SK-N-SH treated with all-trans-retinoic acid at 6 μM for 48 hours (cell line): ENCODE data around the gene ATP6V0E1.

Experiments used
- ATAC-seq: fragments of 200-7000 bp; cut with Tn5 transposase; 3 replicates; pipeline ENCODE4 v1.9.1; 2020; ENCODE audit warnings: mild to moderate bottlenecking, moderate library complexity
- ARNTL ChIP-seq: fragments of 450-650 bp; formaldehyde crosslinking; IDR thresholded peaks from 2 replicates; pipeline ENCODE4 v1.5.0; 2020; ENCODE audit warnings: low read depth, mild to moderate bottlenecking, moderate library complexity, borderline replicate concordance
- BACH2 ChIP-seq: fragments of 250-450 bp; sonication (Bioruptor Pico); IDR thresholded peaks from 2 replicates; pipeline ENCODE4 v1.9.0; 2021; ENCODE audit warnings: mild to moderate bottlenecking, borderline replicate concordance
- CSDC2 ChIP-seq: fragments of 250-450 bp; sonication (Bioruptor Pico); IDR thresholded peaks from 2 replicates; pipeline ENCODE4 v1.5.0; 2020; ENCODE audit warnings: mild to moderate bottlenecking, moderate library complexity
- CSRNP3 ChIP-seq: fragments of 250-450 bp; sonication (Bioruptor Pico); IDR thresholded peaks from 2 replicates; pipeline ENCODE4 v1.5.1; 2021; ENCODE audit warnings: mild to moderate bottlenecking, moderate library complexity
- ESRRG ChIP-seq: fragments of 250-450 bp; sonication (Bioruptor Pico); IDR thresholded peaks from 2 replicates; pipeline ENCODE4 v1.6.1; 2021; ENCODE audit warnings: mild to moderate bottlenecking
- ISL1 ChIP-seq: fragments of 250-450 bp; sonication (Bioruptor Pico); IDR thresholded peaks from 2 replicates; pipeline ENCODE4 v2.1.2; 2022; ENCODE audit warnings: mild to moderate bottlenecking, moderate library complexity
- OSR1 ChIP-seq: fragments of 250-450 bp; sonication (Bioruptor Pico); IDR thresholded peaks from 2 replicates; pipeline ENCODE4 v1.8.0; 2022; ENCODE audit warnings: moderate library complexity, mild to moderate bottlenecking, inconsistent platforms
- PPARA ChIP-seq: fragments of 250-450 bp; sonication (Bioruptor Pico); IDR thresholded peaks from 2 replicates; pipeline ENCODE4 v1.5.0; 2020; ENCODE audit warnings: mild to moderate bottlenecking, borderline replicate concordance
- RARB ChIP-seq: fragments of 250-450 bp; sonication (Bioruptor Pico); IDR thresholded peaks from 2 replicates; pipeline ENCODE4 v1.8.0; 2021; ENCODE audit warnings: mild to moderate bottlenecking, moderate library complexity
- SNAI2 ChIP-seq: fragments of 250-450 bp; sonication (Bioruptor Pico); IDR thresholded peaks from 2 replicates; pipeline ENCODE4 v1.5.0; 2020; ENCODE audit warnings: mild to moderate bottlenecking, moderate library complexity
- TCF4 ChIP-seq: fragments of 250-450 bp; sonication (Bioruptor Pico); IDR thresholded peaks from 2 replicates; pipeline ENCODE4 v1.8.0; 2021; ENCODE audit warnings: mild to moderate bottlenecking, moderate library complexity, borderline replicate concordance
- TOX ChIP-seq: fragments of 250-450 bp; sonication (Bioruptor Pico); IDR thresholded peaks from 2 replicates; pipeline ENCODE4 v1.8.0; 2021; ENCODE audit warnings: mild to moderate bottlenecking, moderate library complexity, borderline replicate concordance
- TSHZ2 ChIP-seq: fragments of 250-450 bp; sonication (Bioruptor Pico); IDR thresholded peaks from 2 replicates; pipeline ENCODE4 v1.5.0; 2020; ENCODE audit warnings: mild to moderate bottlenecking, moderate library complexity
- ZC3H10 ChIP-seq: fragments of 250-450 bp; sonication (Bioruptor Pico); IDR thresholded peaks from 2 replicates; pipeline ENCODE4 v1.5.1; 2021; ENCODE audit warnings: mild to moderate bottlenecking, moderate library complexity
- ZFP3 ChIP-seq: fragments of 250-450 bp; sonication (Bioruptor Pico); IDR thresholded peaks from 2 replicates; pipeline ENCODE4 v1.5.0; 2020; ENCODE audit warnings: mild to moderate bottlenecking, moderate library complexity
- ZFP30 ChIP-seq: fragments of 450-650 bp; formaldehyde crosslinking; IDR thresholded peaks from 2 replicates; pipeline ENCODE4 v1.5.0; 2022; ENCODE audit warnings: mild to moderate bottlenecking, moderate library complexity
- ZNF565 ChIP-seq: fragments of 450-650 bp; formaldehyde crosslinking; conservative IDR thresholded peaks from 2 replicates; pipeline ENCODE4 v1.5.0; 2020; ENCODE audit warnings: low read depth, mild to moderate bottlenecking, moderate library complexity
- ZNF70 ChIP-seq: fragments of 450-650 bp; formaldehyde crosslinking; IDR thresholded peaks from 2 replicates; pipeline ENCODE4 v1.5.0; 2020; ENCODE audit warnings: mild to moderate bottlenecking, moderate library complexity
- ZNF8 ChIP-seq: fragments of 450-650 bp; formaldehyde crosslinking; IDR thresholded peaks from 2 replicates; pipeline ENCODE4 v1.5.0; 2020; ENCODE audit warnings: mild to moderate bottlenecking, moderate library complexity
- TF ChIP-seq, protein P1 (sequence below): fragments of 250-450 bp; sonication (Bioruptor Pico); IDR thresholded peaks from 2 replicates; pipeline ENCODE4 v1.5.1; 2020; ENCODE audit warnings: low read depth, mild to moderate bottlenecking, moderate library complexity

Gene ATP6V0E1

GRCh38 chr5:173057062-173057924, 73.7 kb downstream of the ATP6V0E1 start:
- peak; percentile 94 for ATAC-seq
- TF ChIP-seq ZNF70 (0 out of 2 replicates have a peak, but pooled peaks have one; percentile 33), ARNTL (no peak)

- TF ChIP-seq BACH2 (CRISPR knock-in tag) (no peak), ZC3H10 (CRISPR knock-in tag) (no peak), ESRRG (CRISPR knock-in tag) (no peak), PPARA (CRISPR knock-in tag) (no peak), CSRNP3 (CRISPR knock-in tag) (no peak), CSDC2 (CRISPR knock-in tag) (no peak), ZFP3 (CRISPR knock-in tag) (no peak), ZNF8 (CRISPR knock-in tag) (no peak), ZNF565 (CRISPR knock-in tag) (no peak), TCF4 (CRISPR knock-in tag) (no peak)
- TF ChIP-seq, all 23 proteins: peak for 0
- ATAC-seq: no peak
Measured at GRCh38 chr5:173062141-173062540, 78.6 kb downstream of the ATP6V0E1 start.

GRCh38 chr5:173065155-173065554, 81.6 kb downstream of the ATP6V0E1 start:
- no peak for ATAC-seq
- no peak for TF ChIP-seq PPARA (CRISPR knock-in tag)
- TF ChIP-seq, protein P1, sequence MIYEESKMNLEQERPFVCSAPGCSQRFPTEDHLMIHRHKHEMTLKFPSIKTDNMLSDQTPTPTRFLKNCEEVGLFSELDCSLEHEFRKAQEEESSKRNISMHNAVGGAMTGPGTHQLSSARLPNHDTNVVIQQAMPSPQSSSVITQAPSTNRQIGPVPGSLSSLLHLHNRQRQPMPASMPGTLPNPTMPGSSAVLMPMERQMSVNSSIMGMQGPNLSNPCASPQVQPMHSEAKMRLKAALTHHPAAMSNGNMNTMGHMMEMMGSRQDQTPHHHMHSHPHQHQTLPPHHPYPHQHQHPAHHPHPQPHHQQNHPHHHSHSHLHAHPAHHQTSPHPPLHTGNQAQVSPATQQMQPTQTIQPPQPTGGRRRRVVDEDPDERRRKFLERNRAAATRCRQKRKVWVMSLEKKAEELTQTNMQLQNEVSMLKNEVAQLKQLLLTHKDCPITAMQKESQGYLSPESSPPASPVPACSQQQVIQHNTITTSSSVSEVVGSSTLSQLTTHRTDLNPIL (CRISPR knock-in tag): no peak

GRCh38 chr5:173069671-173070070, 86.1 kb downstream of the ATP6V0E1 start:
- ATAC-seq: no peak
- TF ChIP-seq RARB (CRISPR knock-in tag): no peak
- no peak for TF ChIP-seq TOX (CRISPR knock-in tag)
- no peak for TF ChIP-seq ZFP3 (CRISPR knock-in tag)
- no peak for TF ChIP-seq ESRRG (CRISPR knock-in tag)
- no peak for TF ChIP-seq SNAI2 (CRISPR knock-in tag)
- TF ChIP-seq TSHZ2 (CRISPR knock-in tag): no peak
- TF ChIP-seq CSRNP3 (CRISPR knock-in tag): no peak
- no peak for TF ChIP-seq BACH2 (CRISPR knock-in tag)
- no peak for TF ChIP-seq ZNF565 (CRISPR knock-in tag)
- TF ChIP-seq TCF4 (CRISPR knock-in tag): no peak
- TF ChIP-seq ZC3H10 (CRISPR knock-in tag): no peak
- no peak for TF ChIP-seq ZFP30 (CRISPR knock-in tag)
- no peak for TF ChIP-seq OSR1 (CRISPR knock-in tag)
- TF ChIP-seq CSDC2 (CRISPR knock-in tag): no peak
- no peak for TF ChIP-seq ZNF70
- no peak for TF ChIP-seq ISL1 (CRISPR knock-in tag)
- no peak for TF ChIP-seq PPARA (CRISPR knock-in tag)
- TF ChIP-seq, all 23 proteins: peak for 0
